ENCODE measurements around the gene SLC5A1.

GRCh38 chr22:32088084-32088483, 45.0 kb downstream of the SLC5A1 start:
- TF ChIP-seq, protein P1, sequence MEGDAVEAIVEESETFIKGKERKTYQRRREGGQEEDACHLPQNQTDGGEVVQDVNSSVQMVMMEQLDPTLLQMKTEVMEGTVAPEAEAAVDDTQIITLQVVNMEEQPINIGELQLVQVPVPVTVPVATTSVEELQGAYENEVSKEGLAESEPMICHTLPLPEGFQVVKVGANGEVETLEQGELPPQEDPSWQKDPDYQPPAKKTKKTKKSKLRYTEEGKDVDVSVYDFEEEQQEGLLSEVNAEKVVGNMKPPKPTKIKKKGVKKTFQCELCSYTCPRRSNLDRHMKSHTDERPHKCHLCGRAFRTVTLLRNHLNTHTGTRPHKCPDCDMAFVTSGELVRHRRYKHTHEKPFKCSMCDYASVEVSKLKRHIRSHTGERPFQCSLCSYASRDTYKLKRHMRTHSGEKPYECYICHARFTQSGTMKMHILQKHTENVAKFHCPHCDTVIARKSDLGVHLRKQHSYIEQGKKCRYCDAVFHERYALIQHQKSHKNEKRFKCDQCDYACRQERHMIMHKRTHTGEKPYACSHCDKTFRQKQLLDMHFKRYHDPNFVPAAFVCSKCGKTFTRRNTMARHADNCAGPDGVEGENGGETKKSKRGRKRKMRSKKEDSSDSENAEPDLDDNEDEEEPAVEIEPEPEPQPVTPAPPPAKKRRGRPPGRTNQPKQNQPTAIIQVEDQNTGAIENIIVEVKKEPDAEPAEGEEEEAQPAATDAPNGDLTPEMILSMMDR (conservative IDR thresholded peaks at IDR 0.05): no peak
- TF ChIP-seq ZFX (IDR thresholded peaks at IDR 0.05): no peak
